Stimulated activated CD8-positive, alpha-beta memory T cell treated with anti-CD3 and anti-CD28 coated beads, Interleukin-15, amount 100 ng/mL, for 1 hour (primary cell): Measurements from ENCODE around the gene INHBA.

ENCODE experiments used
- DNase-seq: peaks from one replicate; pipeline ENCODE4 v3.0.0-alpha.2; 2020; ENCODE audit warnings: low read depth

INHBA gene

GRCh38 chr7:41688906-41689305 lies 14.0 kb downstream of the INHBA start:
- DNase-seq: no peak

DNA sequence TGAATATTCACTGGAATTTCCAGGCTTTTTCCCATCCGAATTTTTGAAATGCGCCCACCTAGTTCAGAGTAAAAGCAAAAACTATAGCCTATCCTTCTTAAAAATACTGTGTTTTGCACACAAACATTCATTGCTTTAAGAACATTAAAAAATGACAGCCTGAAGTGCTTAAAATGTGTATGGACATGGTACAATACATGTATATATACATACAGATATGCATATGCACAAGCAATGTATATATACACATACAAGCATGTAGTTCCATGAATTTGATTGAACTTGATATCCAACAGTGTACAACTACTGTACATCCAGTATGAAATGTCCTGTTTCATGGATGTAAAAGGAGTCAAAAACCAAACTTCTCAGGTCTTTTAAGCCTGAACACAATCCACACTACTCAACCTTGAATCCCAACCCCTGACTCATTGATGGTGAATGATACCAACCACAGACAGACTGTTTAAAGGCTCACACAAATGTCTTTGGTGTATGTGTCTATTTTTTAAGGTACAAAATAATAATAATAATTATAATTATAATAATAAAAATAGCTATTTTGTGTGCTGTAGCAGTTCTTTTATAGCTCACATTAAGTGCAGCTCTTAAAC lies 14.8 kb downstream of the INHBA start:
- DNase-seq: no peak

DNA sequence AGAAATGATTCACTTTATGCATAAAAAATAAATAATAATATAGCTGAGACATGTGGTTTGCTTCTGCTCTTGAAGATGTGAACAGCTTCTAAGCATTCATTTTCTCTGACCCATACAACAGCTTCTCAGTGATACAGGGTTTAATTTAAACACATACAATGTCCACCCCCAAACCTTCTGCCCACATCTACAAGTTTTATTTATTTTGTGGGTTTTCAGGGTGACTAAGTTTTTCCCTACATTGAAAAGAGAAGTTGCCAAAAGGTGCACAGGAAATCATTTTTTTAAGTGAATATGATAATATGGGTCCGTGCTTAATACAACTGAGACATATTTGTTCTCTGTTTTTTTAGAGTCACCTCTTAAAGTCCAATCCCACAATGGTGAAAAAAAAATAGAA lies 17.2 kb downstream of the INHBA start:
- no peak for DNase-seq

- DNase-seq: no peak
These were observed 20.5 kb downstream of the INHBA start for GRCh38 chr7:41682422-41682821.

GRCh38 chr7:41679566-41679965 lies 23.3 kb downstream of the INHBA start:
- DNase-seq: no peak

DNA sequence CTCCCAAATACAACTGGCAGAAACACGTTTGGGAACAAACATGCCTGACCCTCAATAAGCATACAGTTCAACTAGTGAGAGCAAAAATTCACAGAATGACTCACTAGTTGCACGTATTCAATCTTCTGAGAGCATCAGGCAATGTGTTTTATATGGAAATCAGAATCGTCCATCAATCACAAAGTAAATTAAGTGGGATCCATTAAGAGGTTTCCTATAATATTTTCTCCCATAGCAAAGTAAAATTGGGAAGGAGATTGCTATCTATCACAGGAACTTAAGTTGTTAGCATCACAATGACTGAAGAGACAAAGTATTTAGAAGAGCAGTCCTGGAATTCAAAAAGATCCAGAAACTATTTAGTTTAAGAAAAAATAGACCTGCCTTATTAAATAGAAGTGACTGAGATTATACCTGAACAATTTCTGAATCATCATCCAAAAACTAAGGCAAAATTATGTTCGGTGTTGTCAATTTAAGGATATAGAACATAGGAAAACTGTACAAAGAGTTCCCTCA lies 28.3 kb downstream of the INHBA start:
- no peak for DNase-seq

DNA sequence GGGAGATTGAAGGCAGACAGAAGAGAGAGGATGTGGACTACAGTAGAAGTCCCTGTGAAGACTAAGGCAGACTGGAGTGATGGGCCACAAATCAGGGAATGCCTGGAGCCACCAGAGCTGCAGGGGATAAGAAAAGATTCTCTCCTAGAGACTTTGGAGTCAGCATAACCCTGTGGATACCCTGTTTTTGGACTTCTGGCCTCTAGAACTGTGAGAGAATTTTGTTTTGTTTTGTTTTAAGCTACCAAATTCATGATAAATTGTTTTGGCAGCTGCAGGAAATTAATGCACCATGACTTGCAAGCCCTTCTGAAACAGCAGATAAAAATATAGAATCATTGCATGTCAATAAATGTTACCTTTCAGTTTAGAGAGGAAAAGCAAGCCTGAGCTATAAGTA lies 41.3 kb downstream of the INHBA start:
- DNase-seq: no peak

GRCh38 chr7:41659539-41659938 lies 43.4 kb downstream of the INHBA start:
- no peak for DNase-seq

DNA sequence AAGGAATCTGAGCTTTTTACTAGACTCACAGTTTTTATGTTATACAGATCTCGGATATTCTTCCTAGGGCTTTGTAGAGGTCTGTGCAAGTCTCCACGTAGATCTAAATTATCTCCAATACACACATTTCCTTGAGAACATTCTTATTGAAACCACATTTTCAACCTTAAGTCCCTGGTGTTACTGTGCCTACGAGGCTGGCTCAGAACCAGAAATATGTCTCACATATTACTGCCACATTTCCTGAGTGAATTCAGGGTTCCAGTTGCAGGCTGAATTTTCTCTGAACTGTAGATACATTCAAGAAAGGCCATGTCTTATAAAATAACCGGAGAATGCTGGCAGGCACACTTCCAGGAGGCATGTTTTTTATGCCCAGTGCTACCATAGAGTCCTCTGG lies 46.5 kb downstream of the INHBA start:
- DNase-seq: no peak

DNA sequence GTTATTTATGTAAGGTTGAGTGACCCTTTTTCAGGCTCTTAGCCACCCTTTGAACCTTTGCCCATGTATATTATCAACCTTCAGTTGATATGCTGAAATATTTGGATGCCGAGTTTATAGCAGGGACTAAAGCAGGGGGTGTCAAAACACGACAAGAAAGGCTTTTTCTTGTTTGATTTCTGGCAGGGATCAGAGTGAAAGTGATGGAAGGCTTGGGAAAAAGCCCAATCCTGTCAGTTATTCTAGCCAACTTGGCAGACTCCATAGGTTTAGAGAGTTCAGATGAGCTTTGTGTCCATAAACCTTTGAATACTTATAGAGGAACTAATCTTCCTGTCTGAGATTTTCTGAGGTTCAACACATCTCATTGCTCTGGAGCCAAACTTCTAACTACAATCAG lies 47.5 kb downstream of the INHBA start:
- DNase-seq: no peak

GRCh38 chr7:41652267-41652666 lies 50.6 kb downstream of the INHBA start:
- DNase-seq: no peak

GRCh38 chr7:41648501-41648900 lies 54.4 kb downstream of the INHBA start:
- no peak for DNase-seq

GRCh38 chr7:41643616-41644015 lies 59.3 kb downstream of the INHBA start:
- DNase-seq: no peak

- no peak for DNase-seq
These were observed 61.2 kb downstream of the INHBA start for GRCh38 chr7:41641665-41642014.

GRCh38 chr7:41641011-41641664 lies 61.8 kb downstream of the INHBA start:
- DNase-seq: no peak

- DNase-seq: no peak
These were observed 62.4 kb downstream of the INHBA start for GRCh38 chr7:41640487-41640886.

DNA sequence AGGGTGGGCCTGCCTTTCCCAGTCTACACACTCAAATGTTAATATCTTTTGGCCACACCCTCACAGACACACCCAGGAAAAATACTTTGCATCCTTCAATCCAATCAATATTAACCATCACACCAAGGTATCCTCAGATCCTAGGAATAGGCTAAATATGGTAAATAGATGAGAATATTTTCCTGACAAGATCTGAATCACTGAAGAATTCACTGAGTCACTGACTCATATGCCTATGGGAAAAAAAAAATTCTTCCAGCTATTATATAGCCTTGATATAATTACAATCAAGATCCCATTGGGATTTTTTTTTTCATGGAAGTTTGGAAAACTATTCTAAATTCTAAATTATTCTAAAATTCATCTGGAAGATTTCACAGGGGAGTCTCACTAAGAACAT lies 65.8 kb downstream of the INHBA start:
- DNase-seq: no peak
